ENCODE data around the gene SLC9A9.

SLC9A9 gene

DNA sequence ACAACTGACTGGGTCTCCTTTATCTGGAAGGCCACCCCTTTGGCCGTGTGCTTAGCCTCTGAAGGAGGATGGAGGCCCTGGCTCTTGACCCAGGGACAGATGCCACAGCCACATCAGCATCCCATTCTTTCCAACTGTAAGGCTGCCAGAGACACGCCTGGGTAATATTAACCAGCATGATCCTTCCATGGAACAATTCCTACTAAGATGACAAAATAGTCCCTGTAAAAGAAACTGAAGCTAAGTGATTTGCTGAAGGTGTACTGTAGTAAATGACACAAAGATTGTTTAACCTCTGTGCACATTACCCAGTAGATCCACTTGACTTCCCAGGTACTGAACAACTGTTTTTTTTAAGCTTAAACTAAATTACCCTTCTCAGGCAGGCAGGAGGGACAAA is 352.7 kb downstream of the SLC9A9 start:
- Mint-ChIP-seq H3K9me3 (no peaks in the 10 kb centered on the region), H3K4me1 (ENCODE audit: low read depth) (no peaks in the 10 kb centered on the region), H3K27me3 (no peaks in the 10 kb centered on the region), H3K36me3 (ENCODE audit: low read depth) (peaks cover 18% of the 10 kb centered on the region), H3K4me3 (no peak overlapping the region), H3K27ac (no peak overlapping the region)
- intact Hi-C loops (cut with micrococcal nuclease): no loop called here

DNA sequence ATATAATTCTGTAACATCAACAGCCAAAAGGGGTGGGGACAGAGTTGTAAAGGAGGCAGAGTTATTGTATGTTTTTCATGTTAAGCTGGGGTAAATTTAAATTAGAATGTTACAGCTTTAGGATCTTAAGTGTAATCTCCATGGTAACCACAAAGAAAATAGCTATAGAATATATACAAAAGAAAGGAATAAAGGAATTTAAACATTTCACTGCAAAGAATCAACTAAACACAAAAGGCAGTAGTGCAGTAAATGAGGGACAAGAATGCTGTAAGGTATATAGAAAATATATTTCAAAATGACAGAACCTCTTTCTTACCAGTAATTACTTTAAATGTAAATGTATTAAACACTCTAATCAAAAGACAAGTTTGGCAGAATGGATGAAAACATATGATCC is 361.7 kb downstream of the SLC9A9 start:
- no peaks in the 10 kb centered on the region for H3K27me3 Mint-ChIP-seq
- H3K4me3 Mint-ChIP-seq: no peak overlapping the region
- H3K4me1 Mint-ChIP-seq (ENCODE audit: low read depth): no peaks in the 10 kb centered on the region
- intact Hi-C loops (cut with micrococcal nuclease): no loop called here
- H3K36me3 Mint-ChIP-seq (ENCODE audit: low read depth): peaks cover 18% of the 10 kb centered on the region
- no peaks in the 10 kb centered on the region for H3K9me3 Mint-ChIP-seq
- no peak overlapping the region for H3K27ac Mint-ChIP-seq

DNA sequence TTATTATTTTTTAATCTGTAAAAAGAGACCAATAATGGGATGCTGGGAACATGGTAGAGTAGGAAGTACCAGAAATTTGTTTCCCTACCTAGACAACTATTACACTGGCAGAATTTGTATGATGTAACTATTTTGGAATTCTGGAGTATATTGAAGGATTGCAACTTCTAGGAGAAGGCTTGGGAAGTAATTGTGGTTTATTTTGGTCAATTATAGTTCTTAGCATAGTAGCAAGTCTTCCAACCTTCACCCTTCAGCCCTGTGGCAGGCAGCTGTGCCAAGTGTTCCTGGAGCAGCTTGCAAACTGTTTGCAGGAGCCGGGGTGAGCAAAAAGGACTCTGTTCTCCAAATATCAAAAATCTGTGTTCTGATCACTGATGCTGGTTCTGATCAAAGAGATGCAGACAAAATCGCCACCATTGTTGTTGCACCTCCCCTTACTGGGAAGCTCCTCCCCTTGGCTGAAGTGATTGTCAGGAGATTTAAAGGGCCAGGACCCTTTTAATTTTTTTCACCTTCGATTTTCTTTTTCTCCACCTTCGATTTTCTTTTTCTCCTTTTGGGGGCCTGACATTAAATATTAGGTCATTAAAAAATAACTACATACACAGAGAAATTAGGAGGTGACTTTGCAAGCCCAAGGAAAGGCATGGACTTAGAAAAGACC is 363.3 kb downstream of the SLC9A9 start:
- peaks cover 18% of the 10 kb centered on the region for H3K36me3 Mint-ChIP-seq (ENCODE audit: low read depth)
- H3K4me3 Mint-ChIP-seq: no peak overlapping the region
- intact Hi-C loops (cut with micrococcal nuclease): no loop called here
- no peaks in the 10 kb centered on the region for H3K9me3 Mint-ChIP-seq
- no peak overlapping the region for H3K27ac Mint-ChIP-seq
- no peaks in the 10 kb centered on the region for H3K4me1 Mint-ChIP-seq (ENCODE audit: low read depth)
- H3K27me3 Mint-ChIP-seq: no peaks in the 10 kb centered on the region

DNA sequence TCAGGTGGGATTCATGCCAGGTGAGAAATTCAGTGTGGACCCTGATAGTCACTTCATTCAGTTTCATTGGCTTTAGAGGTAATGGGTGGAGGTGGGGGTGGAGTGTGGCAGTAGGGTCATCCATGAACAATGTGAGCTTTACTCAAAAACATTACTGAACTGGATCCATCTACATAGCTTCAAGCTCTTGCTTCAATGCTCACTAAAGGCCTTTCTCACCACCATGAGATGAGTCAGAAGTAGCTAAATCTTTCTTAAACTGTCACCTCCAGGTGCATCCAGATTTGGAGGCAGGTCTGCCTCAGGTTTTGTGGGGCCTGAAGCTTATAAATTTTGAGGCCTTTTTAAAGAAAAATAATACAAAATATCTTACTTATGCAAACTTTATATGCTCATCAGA is 365.1 kb downstream of the SLC9A9 start:
- Mint-ChIP-seq H3K4me1 (ENCODE audit: low read depth) (no peaks in the 10 kb centered on the region), H3K9me3 (no peaks in the 10 kb centered on the region), H3K27me3 (no peaks in the 10 kb centered on the region), H3K27ac (no peak overlapping the region), H3K36me3 (ENCODE audit: low read depth) (peaks cover 18% of the 10 kb centered on the region), H3K4me3 (no peak overlapping the region)
- intact Hi-C loops (cut with micrococcal nuclease): no loop called here

DNA sequence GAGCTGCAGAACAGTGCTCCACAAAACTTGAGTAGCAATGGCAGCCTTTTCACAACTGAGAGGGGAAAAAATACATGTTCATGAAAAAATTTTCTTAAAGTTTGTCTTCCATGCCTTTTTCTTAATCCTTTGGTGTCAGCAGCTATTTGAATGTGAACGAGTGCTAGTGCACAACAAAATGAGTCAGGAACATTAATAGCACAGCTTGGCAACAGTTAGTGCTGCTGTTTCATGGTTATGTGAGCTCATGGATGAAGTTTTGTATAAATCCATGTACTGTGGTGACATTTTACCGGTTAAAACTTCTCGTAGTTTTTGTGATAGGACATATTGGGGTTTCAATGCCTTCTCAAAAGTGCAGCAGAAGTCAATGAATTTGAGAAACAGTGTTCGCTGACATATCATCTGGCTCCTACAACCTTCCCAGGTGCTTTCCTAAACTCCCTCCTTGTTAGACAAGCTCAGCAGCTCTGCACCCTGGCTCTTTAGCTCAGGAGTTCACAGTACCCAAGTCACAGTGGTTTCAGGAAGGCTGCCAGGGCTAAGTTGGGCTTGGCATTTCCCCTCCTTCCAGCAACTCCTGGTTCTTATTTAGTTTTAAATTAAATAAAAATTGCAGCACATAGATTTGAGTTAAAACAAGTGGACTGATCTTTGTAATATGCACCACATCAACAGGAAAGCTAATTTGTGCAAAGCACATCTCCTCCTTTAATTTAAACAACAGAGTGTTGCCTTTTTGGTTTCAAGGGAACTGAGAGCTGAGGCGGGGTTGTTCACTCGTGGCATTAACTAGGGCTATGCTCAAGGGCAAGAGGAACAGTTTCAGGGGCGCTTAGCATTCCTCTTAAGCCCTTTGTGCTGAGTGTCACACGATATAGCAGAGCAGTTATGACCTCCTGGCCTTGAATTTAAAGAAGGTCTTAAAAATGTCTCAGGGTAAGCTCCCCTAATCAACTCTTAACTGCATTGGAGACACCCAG is 365.9 kb downstream of the SLC9A9 start:
- H3K27me3 Mint-ChIP-seq: no peaks in the 10 kb centered on the region

DNA sequence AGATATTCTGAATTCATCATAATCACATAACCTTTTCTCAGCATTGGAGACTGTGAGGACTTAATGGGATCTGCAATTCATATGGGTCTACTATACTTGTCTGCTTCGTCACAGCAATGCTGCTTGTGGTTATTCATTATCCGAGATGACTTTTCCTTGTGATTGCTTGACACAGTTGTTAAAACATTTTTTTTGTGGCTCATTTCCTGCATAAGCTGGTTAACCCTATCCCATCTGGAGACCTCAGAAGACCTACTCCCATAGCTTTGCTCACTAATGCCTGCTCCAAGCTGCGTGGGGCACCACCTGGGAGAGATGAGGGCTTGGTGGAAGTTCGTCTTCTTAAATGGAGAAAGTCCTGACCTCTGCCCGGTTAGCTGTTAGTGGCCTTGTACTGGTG is 367.9 kb downstream of the SLC9A9 start:
- Mint-ChIP-seq H3K9me3 (no peaks in the 10 kb centered on the region), H3K36me3 (ENCODE audit: low read depth) (peaks cover 12% of the 10 kb centered on the region), H3K4me3 (no peak overlapping the region), H3K27me3 (no peaks in the 10 kb centered on the region), H3K27ac (no peak overlapping the region), H3K4me1 (ENCODE audit: low read depth) (no peaks in the 10 kb centered on the region)
- intact Hi-C loops (cut with micrococcal nuclease): no loop called here

More for the DNA sequence above, 365.9 kb downstream of the SLC9A9 start:
- peaks cover 18% of the 10 kb centered on the region for H3K36me3 Mint-ChIP-seq (ENCODE audit: low read depth)
- intact Hi-C loops (cut with micrococcal nuclease): no loop called here
- H3K4me1 Mint-ChIP-seq (ENCODE audit: low read depth): no peaks in the 10 kb centered on the region
- H3K4me3 Mint-ChIP-seq: no peak overlapping the region
- H3K27ac Mint-ChIP-seq: no peak overlapping the region
- no peaks in the 10 kb centered on the region for H3K9me3 Mint-ChIP-seq

DNA sequence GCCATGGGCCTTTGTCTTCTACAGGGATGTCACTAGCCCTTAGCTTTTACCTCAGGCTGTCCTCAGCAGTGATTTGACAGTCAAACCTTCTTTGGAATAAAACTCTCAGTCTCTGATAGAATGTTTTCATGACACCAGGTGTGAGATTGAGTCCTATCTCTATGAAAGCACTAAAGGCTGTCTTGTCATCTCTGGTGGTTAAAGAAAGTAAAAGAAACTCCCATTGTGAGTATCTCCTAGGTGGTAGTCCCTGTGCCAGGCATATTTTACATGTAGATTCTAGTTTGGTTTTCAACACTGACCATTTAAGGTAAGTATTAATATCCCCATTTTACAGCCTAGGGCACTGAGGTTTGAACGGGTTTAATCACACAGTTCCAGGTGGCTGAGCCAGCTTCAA is 368.5 kb downstream of the SLC9A9 start:
- Mint-ChIP-seq H3K4me3 (no peak overlapping the region), H3K27me3 (no peaks in the 10 kb centered on the region), H3K9me3 (no peaks in the 10 kb centered on the region), H3K36me3 (ENCODE audit: low read depth) (peaks cover 6% of the 10 kb centered on the region), H3K27ac (no peak overlapping the region), H3K4me1 (ENCODE audit: low read depth) (no peaks in the 10 kb centered on the region)
- intact Hi-C loops (cut with micrococcal nuclease): no loop called here

DNA sequence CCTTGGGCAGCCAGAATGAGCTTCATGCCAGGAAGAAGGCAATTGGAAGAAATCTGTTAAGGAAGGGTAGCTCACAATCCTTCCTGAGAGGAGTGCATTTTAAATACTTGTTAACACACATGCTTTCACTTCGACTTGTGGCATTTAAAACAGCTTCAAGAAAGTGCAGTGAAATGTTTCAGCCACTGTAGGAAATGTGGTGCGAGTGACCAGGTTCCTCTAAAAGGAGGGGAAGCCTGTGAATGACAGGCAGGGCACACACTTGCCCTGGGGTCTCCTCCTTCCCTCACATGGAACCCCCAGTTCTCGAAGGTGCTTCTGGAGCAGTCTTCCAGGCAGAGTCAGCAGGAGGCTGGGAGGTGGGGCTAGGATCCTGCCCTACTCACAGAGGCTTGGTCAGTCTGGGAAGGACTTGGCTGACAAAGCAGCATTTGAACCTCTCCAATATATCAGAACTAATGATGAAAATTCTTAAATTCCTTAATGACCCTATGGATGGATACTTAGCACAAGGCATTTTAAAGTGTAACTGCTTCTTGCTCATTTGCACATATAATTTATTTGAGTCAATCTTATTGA is 370.1 kb downstream of the SLC9A9 start:
- intact Hi-C loops (cut with micrococcal nuclease): no loop called here
- H3K36me3 Mint-ChIP-seq (ENCODE audit: low read depth): no peaks in the 10 kb centered on the region
- no peaks in the 10 kb centered on the region for H3K4me1 Mint-ChIP-seq (ENCODE audit: low read depth)
- no peak overlapping the region for H3K27ac Mint-ChIP-seq
- H3K4me3 Mint-ChIP-seq: no peak overlapping the region
- no peaks in the 10 kb centered on the region for H3K9me3 Mint-ChIP-seq
- no peaks in the 10 kb centered on the region for H3K27me3 Mint-ChIP-seq

DNA sequence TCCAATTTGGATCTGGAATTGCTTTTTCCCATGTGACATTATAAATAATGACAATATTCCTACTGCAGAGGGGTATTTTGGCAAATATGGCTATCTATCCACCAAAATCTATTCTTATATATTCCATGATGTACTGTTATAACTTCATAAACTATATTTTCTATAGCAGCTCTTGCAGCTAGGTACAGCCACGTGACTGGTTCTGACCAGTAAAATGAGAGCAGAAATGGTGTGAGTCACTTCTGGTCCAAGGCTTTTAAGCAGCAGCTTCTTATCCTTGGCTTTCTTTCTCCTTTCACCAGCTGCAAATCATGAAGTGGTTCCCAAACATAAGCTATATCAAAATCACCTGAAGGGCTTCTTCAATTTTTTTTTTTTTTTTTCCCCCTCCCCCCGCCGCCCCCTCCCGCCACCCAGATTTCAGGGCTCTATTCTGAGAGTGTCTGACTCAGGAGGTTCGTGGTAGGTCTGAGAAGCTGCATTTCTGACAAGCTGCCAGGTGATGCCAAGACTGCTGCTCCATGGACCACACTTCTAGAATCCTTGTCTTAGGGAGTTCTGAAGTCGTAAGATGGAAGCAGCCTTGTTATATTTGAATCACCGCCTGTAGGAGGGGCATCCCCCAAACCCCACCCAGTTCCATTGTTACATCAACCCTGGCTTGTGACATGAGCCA is 371.2 kb downstream of the SLC9A9 start:
- Mint-ChIP-seq H3K27me3 (no peaks in the 10 kb centered on the region), H3K36me3 (ENCODE audit: low read depth) (no peaks in the 10 kb centered on the region), H3K27ac (no peak overlapping the region), H3K9me3 (no peaks in the 10 kb centered on the region), H3K4me3 (no peak overlapping the region), H3K4me1 (ENCODE audit: low read depth) (no peaks in the 10 kb centered on the region)
- intact Hi-C loops (cut with micrococcal nuclease): no loop called here

DNA sequence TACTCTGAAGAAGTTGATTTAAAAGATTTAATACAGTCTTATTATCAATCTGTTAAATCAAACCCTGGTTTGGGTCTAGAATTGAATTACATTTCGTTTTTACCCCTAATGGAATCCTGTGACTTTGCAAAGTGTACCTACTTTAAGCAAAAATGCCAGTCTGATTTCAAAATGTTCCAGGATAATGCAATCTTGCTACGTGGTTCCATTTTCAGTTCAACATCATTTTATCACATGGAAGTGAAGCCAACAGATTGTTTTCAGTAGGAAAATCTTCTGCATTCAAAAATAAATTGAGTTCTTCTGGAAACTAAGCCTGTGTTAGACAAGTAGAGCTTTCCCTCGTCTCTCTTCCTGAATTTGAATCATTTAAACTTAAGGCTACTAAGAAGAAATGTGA is 372.3 kb downstream of the SLC9A9 start:
- Mint-ChIP-seq H3K4me3 (no peak overlapping the region), H3K36me3 (ENCODE audit: low read depth) (no peaks in the 10 kb centered on the region), H3K27me3 (no peaks in the 10 kb centered on the region), H3K27ac (no peak overlapping the region), H3K9me3 (no peaks in the 10 kb centered on the region), H3K4me1 (ENCODE audit: low read depth) (no peaks in the 10 kb centered on the region)
- intact Hi-C loops (cut with micrococcal nuclease): no loop called here

DNA sequence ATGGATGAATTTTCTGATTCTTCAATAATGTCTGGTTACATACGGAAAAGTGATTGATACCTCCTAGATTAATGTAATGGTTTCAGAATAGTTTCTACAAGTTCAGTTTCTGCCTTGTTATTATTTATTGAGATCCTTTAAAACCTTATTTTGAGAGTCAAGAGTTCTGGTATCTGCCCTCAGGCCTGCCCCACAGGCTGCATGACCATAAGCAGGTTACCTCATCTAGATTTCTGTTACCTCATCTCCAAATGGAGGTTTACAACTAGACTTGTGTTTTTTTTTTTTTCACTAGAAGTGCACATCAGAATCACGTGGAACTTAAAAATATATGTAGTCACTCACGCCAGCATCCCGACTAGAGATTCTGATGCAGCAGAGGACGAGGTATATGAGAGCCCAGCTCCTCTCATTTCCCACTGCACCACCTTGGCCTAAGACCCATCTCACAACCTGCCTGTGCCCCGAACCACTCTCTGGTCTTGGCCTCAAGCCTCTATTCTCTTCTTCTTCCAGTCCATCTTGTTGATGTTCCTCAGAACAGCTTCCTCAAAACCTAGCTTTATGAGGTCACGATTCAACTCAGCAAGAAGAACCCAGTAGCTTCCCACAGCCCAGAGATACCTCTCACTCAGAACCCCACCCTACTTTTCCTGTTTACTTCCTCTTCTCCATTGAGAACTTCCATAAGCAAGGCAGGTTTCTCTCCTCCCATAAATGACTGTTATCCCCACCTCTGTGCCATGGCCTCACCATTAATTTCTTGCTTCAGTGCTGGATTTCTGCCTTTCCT is 375.3 kb downstream of the SLC9A9 start:
- H3K27ac Mint-ChIP-seq: no peak overlapping the region
- H3K9me3 Mint-ChIP-seq: no peaks in the 10 kb centered on the region
- H3K36me3 Mint-ChIP-seq (ENCODE audit: low read depth): no peaks in the 10 kb centered on the region
- intact Hi-C loops (cut with micrococcal nuclease): no loop called here
- no peak overlapping the region for H3K4me3 Mint-ChIP-seq
- H3K4me1 Mint-ChIP-seq (ENCODE audit: low read depth): no peaks in the 10 kb centered on the region
- H3K27me3 Mint-ChIP-seq: no peaks in the 10 kb centered on the region

DNA sequence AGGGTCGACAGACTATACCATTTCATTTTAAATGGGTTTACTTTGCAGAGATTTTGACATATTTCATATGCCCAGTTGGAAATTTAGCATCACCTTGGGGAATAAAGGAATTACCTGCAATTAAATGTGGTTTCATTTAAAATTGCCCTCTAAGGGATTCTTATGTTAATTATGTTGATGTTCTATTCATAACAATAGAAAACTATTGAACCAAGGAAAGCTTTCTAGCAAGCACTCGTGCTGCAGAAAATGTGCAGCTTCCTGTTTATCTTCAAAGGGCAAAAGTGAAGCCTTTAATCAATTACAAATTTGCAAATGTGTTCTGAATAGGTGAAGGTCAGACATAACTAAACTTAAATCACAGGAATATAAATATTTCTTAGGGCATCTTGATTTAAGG is 376.6 kb downstream of the SLC9A9 start:
- H3K4me3 Mint-ChIP-seq: no peak overlapping the region
- H3K27ac Mint-ChIP-seq: no peak overlapping the region
- intact Hi-C loops (cut with micrococcal nuclease): no loop called here
- H3K9me3 Mint-ChIP-seq: no peaks in the 10 kb centered on the region
- H3K27me3 Mint-ChIP-seq: no peaks in the 10 kb centered on the region
- no peaks in the 10 kb centered on the region for H3K4me1 Mint-ChIP-seq (ENCODE audit: low read depth)
- H3K36me3 Mint-ChIP-seq (ENCODE audit: low read depth): peaks cover 4% of the 10 kb centered on the region

DNA sequence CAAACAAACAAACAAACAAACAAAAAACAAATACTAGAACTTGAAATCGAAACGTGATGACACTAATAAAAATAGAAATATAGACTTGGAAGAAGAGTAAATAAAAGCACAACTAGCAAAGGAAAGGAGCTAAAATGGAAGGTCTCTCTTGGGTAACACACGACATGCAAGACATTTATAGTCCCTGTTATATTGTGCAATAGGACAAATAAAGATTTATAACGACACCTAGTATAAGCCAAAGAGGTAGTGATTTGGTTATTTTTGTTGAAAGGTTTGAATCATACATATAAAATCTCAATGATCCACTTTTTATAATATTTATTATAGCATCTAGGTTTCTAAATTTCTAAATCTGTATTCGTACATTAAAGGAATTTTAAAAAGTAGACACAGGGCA is 379.1 kb downstream of the SLC9A9 start:
- no peaks in the 10 kb centered on the region for H3K4me1 Mint-ChIP-seq (ENCODE audit: low read depth)
- peaks cover 23% of the 10 kb centered on the region for H3K36me3 Mint-ChIP-seq (ENCODE audit: low read depth)
- H3K27ac Mint-ChIP-seq: no peak overlapping the region
- H3K27me3 Mint-ChIP-seq: no peaks in the 10 kb centered on the region
- no peaks in the 10 kb centered on the region for H3K9me3 Mint-ChIP-seq
- intact Hi-C loops (cut with micrococcal nuclease): no loop called here
- no peak overlapping the region for H3K4me3 Mint-ChIP-seq
